ENCODE data around the gene OGN. TPM values are rescaled to one million over a fixed set of nuclear protein-coding genes. Genes with fewer than 3 reads are reported as not detected.

Gene OGN
- total RNA-seq, 1 experiment from 2014 or later: not detected

DNA sequence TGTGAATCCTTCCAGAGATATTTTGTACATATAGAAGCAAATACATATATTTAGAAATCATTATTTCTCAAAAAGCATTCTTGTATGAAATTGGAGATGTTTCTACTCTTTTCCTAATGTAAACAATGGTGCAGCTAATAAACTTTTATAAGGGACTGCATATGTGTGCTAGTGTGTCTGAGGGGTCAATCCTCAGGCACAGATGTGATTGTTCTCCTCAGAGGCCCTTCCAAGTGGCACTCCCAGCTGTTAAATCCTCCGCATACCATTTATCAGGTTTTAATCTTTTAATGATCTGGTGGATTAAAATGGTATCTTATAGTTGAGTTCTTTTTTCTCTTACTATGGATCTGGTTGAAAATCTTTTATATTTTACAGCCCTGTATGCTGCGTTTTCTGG is 25.5 kb upstream of the OGN start:
- Mint-ChIP-seq H3K4me3 (ENCODE audit: unreplicated experiment) (no peak overlapping the region), H3K27ac (ENCODE audit: unreplicated experiment) (no peak overlapping the region), H3K27me3 (ENCODE audit: insufficient read depth, unreplicated experiment) (no peaks in the 10 kb centered on the region), H3K4me1 (ENCODE audit: low read depth, unreplicated experiment) (no peaks in the 10 kb centered on the region), H3K36me3 (ENCODE audit: insufficient read depth, unreplicated experiment) (no peaks in the 10 kb centered on the region), H3K9me3 (ENCODE audit: unreplicated experiment) (no peaks in the 10 kb centered on the region)
- H3K27me3 ChIP-seq (replicated peaks; ENCODE audit: control insufficient read depth, insufficient read depth, low read length): no peaks in the 10 kb centered on the region
- TF ChIP-seq, protein P1, sequence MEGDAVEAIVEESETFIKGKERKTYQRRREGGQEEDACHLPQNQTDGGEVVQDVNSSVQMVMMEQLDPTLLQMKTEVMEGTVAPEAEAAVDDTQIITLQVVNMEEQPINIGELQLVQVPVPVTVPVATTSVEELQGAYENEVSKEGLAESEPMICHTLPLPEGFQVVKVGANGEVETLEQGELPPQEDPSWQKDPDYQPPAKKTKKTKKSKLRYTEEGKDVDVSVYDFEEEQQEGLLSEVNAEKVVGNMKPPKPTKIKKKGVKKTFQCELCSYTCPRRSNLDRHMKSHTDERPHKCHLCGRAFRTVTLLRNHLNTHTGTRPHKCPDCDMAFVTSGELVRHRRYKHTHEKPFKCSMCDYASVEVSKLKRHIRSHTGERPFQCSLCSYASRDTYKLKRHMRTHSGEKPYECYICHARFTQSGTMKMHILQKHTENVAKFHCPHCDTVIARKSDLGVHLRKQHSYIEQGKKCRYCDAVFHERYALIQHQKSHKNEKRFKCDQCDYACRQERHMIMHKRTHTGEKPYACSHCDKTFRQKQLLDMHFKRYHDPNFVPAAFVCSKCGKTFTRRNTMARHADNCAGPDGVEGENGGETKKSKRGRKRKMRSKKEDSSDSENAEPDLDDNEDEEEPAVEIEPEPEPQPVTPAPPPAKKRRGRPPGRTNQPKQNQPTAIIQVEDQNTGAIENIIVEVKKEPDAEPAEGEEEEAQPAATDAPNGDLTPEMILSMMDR (IDR thresholded peaks at IDR 0.05; ENCODE audit: insufficient read depth in 1 of 2, low read depth in 1 of 2, low read length in 1 of 2, severe bottlenecking in 1 of 2, unreplicated experiment in 1 of 2): no peak
- H3K9me3 ChIP-seq: no peaks in the 10 kb centered on the region
- intact Hi-C loops (cut with micrococcal nuclease; ENCODE audit: unreplicated experiment): no loop called here
- no peaks in the 10 kb centered on the region for H3K4me1 ChIP-seq
- CTCF ChIA-PET: no interaction called here
- POLR2A ChIA-PET: no interaction called here
- no peak for DNase-seq
- BruUV-seq (replicated peaks): no TSS peak
- H3K36me3 ChIP-seq (ENCODE audit: control insufficient read depth, insufficient read depth, low read length): no peaks in the 10 kb centered on the region
- H3K4me3 ChIP-seq (ENCODE audit: low read depth, low read length): no peak overlapping the region

DNA sequence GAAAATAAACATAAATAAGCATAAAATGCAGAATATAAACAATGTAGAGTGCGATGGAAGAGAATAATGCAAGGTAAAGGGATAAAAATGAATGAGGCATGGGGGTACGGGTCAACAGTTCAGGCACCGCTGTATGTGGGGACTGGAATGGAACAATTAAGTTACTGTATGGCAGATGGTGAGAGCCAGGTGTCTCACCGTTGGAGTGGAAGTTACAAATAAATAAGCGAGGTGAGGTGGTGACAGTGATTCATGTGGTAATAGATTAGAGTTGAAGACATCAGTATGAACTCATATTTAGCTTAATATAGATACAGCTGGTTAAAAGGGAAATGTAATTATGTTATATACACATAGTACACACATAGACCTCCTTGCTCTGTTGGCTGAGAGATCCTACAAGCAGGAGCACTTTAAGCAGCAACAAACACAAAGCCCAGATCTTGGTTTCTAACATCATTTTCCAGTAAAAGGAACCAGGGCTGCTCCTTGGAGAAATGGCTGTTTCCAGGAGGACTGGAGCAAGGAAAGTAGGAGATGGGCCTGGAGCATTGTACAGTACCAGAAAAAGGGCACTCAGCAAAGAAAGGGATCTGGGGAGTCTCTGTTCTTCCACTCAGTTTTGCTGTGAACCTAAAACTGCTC is 22.2 kb upstream of the OGN start:
- intact Hi-C loops (cut with micrococcal nuclease; ENCODE audit: unreplicated experiment): no loop called here
- no peaks in the 10 kb centered on the region for H3K36me3 Mint-ChIP-seq (ENCODE audit: insufficient read depth, unreplicated experiment)
- Histone ChIP-seq H3K4me1 (no peaks in the 10 kb centered on the region), H3K27me3 (replicated peaks; ENCODE audit: control insufficient read depth, insufficient read depth, low read length) (no peaks in the 10 kb centered on the region), H3K36me3 (ENCODE audit: control insufficient read depth, insufficient read depth, low read length) (no peaks in the 10 kb centered on the region), H3K9me3 (no peaks in the 10 kb centered on the region), H3K4me3 (ENCODE audit: low read depth, low read length) (no peak overlapping the region)
- no peak for DNase-seq
- ChIA-PET POLR2A (no interaction called here), CTCF (no interaction called here)
- no peaks in the 10 kb centered on the region for H3K9me3 Mint-ChIP-seq (ENCODE audit: unreplicated experiment)
- no peaks in the 10 kb centered on the region for H3K4me1 Mint-ChIP-seq (ENCODE audit: low read depth, unreplicated experiment)
- no TSS peak for BruUV-seq (replicated peaks)
- no peak overlapping the region for H3K4me3 Mint-ChIP-seq (ENCODE audit: unreplicated experiment)
- H3K27ac Mint-ChIP-seq (ENCODE audit: unreplicated experiment): no peak overlapping the region
- TF ChIP-seq, protein P1 (IDR thresholded peaks at IDR 0.05; ENCODE audit: insufficient read depth in 1 of 2, low read depth in 1 of 2, low read length in 1 of 2, severe bottlenecking in 1 of 2, unreplicated experiment in 1 of 2): no peak
- no peaks in the 10 kb centered on the region for H3K27me3 Mint-ChIP-seq (ENCODE audit: insufficient read depth, unreplicated experiment)

DNA sequence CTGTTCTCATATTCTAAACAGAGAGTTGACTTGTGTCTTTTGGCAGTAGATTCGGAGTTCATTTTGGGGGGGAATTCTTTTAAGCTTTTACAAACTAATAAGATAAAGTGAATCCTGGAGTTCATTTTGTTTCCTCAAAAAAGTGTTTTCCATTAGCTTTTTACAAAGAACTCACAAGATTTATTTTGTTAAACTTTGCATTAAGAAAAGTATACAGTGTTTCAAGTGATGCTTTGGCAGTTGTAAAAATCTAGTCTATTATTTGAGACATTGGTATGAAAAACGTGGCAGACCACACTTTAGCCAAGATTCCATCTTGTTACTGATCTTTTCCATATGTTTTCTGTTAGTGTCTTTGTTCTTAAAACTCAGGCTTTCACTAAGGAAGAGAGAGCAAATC is 21.1 kb upstream of the OGN start:
- Mint-ChIP-seq H3K36me3 (ENCODE audit: insufficient read depth, unreplicated experiment) (no peaks in the 10 kb centered on the region), H3K27me3 (ENCODE audit: insufficient read depth, unreplicated experiment) (no peaks in the 10 kb centered on the region), H3K27ac (ENCODE audit: unreplicated experiment) (no peak overlapping the region), H3K9me3 (ENCODE audit: unreplicated experiment) (no peaks in the 10 kb centered on the region), H3K4me3 (ENCODE audit: unreplicated experiment) (no peak overlapping the region), H3K4me1 (ENCODE audit: low read depth, unreplicated experiment) (no peaks in the 10 kb centered on the region)
- Histone ChIP-seq H3K9me3 (no peaks in the 10 kb centered on the region), H3K27me3 (replicated peaks; ENCODE audit: control insufficient read depth, insufficient read depth, low read length) (no peaks in the 10 kb centered on the region), H3K4me3 (ENCODE audit: low read depth, low read length) (no peak overlapping the region), H3K4me1 (no peaks in the 10 kb centered on the region), H3K36me3 (ENCODE audit: control insufficient read depth, insufficient read depth, low read length) (no peaks in the 10 kb centered on the region)
- TF ChIP-seq, protein P1 (IDR thresholded peaks at IDR 0.05; ENCODE audit: insufficient read depth in 1 of 2, low read depth in 1 of 2, low read length in 1 of 2, severe bottlenecking in 1 of 2, unreplicated experiment in 1 of 2): no peak
- ChIA-PET POLR2A (no interaction called here), CTCF (no interaction called here)
- intact Hi-C loops (cut with micrococcal nuclease; ENCODE audit: unreplicated experiment): no loop called here
- DNase-seq: no peak
- BruUV-seq (replicated peaks): no TSS peak

Data from Caco-2 (cell line).